GM19455 (cell line): ENCODE results near the gene ARID5A.
A peak's percentile ranks its signal among the peaks of the same experiment; 100 is the strongest.

Experiments used
- ATAC-seq: cut with Tn5 transposase; IDR thresholded peaks from one replicate; pipeline ENCODE4 v1.9.1; 2021; ENCODE audit not compliant: unreplicated experiment

The ARID5A gene

GRCh38 chr2:96506016-96506906, 30.3 kb upstream of the ARID5A start:
- no peak for ATAC-seq

- ATAC-seq: no peak
Measured at GRCh38 chr2:96506907-96507240, 29.7 kb upstream of the ARID5A start.

- peak; percentile 61 for ATAC-seq
Measured at GRCh38 chr2:96507957-96508520, 28.5 kb upstream of the ARID5A start.

- no peak for ATAC-seq
Measured at GRCh38 chr2:96508521-96509113, 27.9 kb upstream of the ARID5A start.

- peak; percentile 70 for ATAC-seq
Measured at GRCh38 chr2:96509114-96509846, 27.3 kb upstream of the ARID5A start.

- no peak for ATAC-seq
Measured at GRCh38 chr2:96509847-96510230, 26.7 kb upstream of the ARID5A start.

- ATAC-seq: no peak
Measured at GRCh38 chr2:96510931-96511595, 25.5 kb upstream of the ARID5A start.

- no peak for ATAC-seq
Measured at GRCh38 chr2:96511851-96512250, 24.7 kb upstream of the ARID5A start.

- ATAC-seq: no peak
Measured at GRCh38 chr2:96512341-96512740, 24.2 kb upstream of the ARID5A start.

GRCh38 chr2:96514521-96514920, 22.0 kb upstream of the ARID5A start:
- ATAC-seq: no peak

- ATAC-seq: no peak
Measured at GRCh38 chr2:96517079-96517478, 19.5 kb upstream of the ARID5A start.

GRCh38 chr2:96520231-96520630, 16.3 kb upstream of the ARID5A start:
- ATAC-seq: no peak

GRCh38 chr2:96520697-96521096, 15.9 kb upstream of the ARID5A start:
- no peak for ATAC-seq

- ATAC-seq: no peak
Measured at GRCh38 chr2:96521219-96521618, 15.3 kb upstream of the ARID5A start.

GRCh38 chr2:96522304-96523203, 14.0 kb upstream of the ARID5A start:
- no peak for ATAC-seq

- no peak for ATAC-seq
Measured at GRCh38 chr2:96523659-96524481, 12.7 kb upstream of the ARID5A start.

GRCh38 chr2:96524482-96525210, 11.9 kb upstream of the ARID5A start:
- no peak for ATAC-seq

GRCh38 chr2:96525211-96525507, 11.4 kb upstream of the ARID5A start:
- ATAC-seq: no peak

GRCh38 chr2:96526101-96526591, 10.4 kb upstream of the ARID5A start:
- ATAC-seq: no peak
